ENCODE results near the gene STIMATE.

GRCh38 chr3:52817221-52817620 is 80.1 kb downstream of the STIMATE start:
- TF ChIP-seq TCF12 (IDR thresholded peaks at IDR 0.05), result no peak
- no peak for TF ChIP-seq GABPA (IDR thresholded peaks at IDR 0.05; ENCODE audit: low read depth)
- TF ChIP-seq, protein P1, sequence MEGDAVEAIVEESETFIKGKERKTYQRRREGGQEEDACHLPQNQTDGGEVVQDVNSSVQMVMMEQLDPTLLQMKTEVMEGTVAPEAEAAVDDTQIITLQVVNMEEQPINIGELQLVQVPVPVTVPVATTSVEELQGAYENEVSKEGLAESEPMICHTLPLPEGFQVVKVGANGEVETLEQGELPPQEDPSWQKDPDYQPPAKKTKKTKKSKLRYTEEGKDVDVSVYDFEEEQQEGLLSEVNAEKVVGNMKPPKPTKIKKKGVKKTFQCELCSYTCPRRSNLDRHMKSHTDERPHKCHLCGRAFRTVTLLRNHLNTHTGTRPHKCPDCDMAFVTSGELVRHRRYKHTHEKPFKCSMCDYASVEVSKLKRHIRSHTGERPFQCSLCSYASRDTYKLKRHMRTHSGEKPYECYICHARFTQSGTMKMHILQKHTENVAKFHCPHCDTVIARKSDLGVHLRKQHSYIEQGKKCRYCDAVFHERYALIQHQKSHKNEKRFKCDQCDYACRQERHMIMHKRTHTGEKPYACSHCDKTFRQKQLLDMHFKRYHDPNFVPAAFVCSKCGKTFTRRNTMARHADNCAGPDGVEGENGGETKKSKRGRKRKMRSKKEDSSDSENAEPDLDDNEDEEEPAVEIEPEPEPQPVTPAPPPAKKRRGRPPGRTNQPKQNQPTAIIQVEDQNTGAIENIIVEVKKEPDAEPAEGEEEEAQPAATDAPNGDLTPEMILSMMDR (IDR thresholded peaks at IDR 0.05), result no peak
- no peak for TF ChIP-seq MAX (IDR thresholded peaks at IDR 0.05; ENCODE audit: low read depth)
- no peak for TF ChIP-seq POLR2AphosphoS5 (IDR thresholded peaks at IDR 0.05; ENCODE audit: low read depth, low read length)
- no peak for TF ChIP-seq EP300 (IDR thresholded peaks at IDR 0.05; ENCODE audit: borderline replicate concordance in 1 of 2, low read depth in 1 of 2, low read length in 1 of 2)
- no peak for TF ChIP-seq SIN3A (IDR thresholded peaks at IDR 0.05; ENCODE audit: borderline replicate concordance, low read depth, low read length)
- TF ChIP-seq YY1 (IDR thresholded peaks at IDR 0.05; ENCODE audit: low read depth), result no peak
- no peak for TF ChIP-seq USF1 (IDR thresholded peaks at IDR 0.05; ENCODE audit: borderline replicate concordance, low read depth)
- no peak for TF ChIP-seq FOXJ3 (CRISPR knock-in tag; IDR thresholded peaks at IDR 0.05)
